ENCODE results near the gene RNF20. TPM values are rescaled to one million over a fixed set of nuclear protein-coding genes. Genes with fewer than 3 reads are reported as not detected.
A peak's percentile ranks its signal among the peaks of the same experiment; 100 is the strongest.

The RNF20 gene
- total RNA-seq, 1 donor, result 22.9 TPM

DNA sequence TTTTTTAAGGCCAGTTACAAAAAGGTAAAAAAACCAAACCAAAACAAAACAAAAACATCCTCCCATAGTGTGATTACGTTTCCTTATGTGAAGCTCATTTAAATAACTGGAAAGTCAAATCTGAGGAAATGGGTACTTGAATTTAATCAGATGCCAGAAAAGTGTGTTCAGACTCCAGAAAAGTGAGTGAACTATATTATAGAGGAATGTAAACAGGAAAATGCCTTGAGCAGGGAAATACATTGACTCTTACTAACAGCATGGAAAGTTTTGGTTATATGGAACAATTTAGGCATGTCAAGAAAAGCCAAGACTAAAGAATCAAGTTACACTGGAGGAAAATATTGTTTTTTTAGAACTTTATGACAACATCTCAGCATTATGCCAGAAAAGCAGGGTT, 37.8 kb upstream of the RNF20 start:
- TF ChIP-seq CTCF (IDR thresholded peaks at IDR 0.05; ENCODE audit: insufficient read depth, low read depth, low read length), result no peak
- peak; percentile 45 for DNase-seq (ENCODE audit: low read depth)
- H3K4me3 ChIP-seq (ENCODE audit: low read depth, low read length), result no peak overlapping the region

DNA sequence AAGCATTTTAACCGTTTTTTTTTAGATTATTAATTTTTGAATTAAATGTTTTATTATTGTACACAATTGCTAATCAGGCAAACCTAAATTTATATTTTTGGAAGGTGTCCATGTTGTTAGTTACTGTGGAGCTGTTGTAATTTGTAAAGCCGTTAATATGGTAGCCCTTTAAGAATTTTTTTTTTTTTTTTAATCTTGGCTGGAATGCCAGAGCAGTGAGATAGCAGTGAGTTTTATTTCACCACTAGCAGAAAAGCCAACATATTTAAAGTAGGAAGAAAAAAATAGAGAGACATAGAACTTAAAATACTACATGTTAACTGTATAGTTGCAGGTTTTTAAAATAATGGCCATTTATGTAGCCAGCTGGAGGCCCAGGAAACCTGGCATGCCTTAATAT, 35.3 kb upstream of the RNF20 start:
- TF ChIP-seq CTCF (IDR thresholded peaks at IDR 0.05; ENCODE audit: insufficient read depth, low read depth, low read length), result no peak
- no peak overlapping the region for H3K4me3 ChIP-seq (ENCODE audit: low read depth, low read length)
- no peak for DNase-seq (ENCODE audit: low read depth)

DNA sequence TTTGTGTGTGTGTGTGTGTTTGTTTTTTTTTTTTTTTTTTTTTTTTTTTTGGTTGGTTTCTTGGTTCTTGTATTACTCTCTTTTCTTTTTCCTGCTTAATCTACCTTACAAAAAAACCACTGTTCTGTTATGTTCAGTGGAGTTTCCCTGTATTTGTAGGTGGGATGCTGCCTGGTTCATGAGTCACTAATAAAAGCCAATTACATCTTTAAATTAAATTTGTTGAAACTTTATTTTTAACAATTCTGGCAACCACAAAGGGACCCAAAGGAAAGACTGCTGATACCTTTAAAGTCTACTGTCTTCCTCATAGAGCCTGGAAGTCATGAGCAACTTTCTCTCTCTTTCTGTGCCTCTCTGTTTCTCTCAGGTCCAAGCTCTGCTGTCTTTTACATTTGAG, 29.5 kb upstream of the RNF20 start:
- DNase-seq (ENCODE audit: low read depth), result no peak
- TF ChIP-seq CTCF (IDR thresholded peaks at IDR 0.05; ENCODE audit: insufficient read depth, low read depth, low read length), result no peak
- H3K4me3 ChIP-seq (ENCODE audit: low read depth, low read length), result no peak overlapping the region

DNA sequence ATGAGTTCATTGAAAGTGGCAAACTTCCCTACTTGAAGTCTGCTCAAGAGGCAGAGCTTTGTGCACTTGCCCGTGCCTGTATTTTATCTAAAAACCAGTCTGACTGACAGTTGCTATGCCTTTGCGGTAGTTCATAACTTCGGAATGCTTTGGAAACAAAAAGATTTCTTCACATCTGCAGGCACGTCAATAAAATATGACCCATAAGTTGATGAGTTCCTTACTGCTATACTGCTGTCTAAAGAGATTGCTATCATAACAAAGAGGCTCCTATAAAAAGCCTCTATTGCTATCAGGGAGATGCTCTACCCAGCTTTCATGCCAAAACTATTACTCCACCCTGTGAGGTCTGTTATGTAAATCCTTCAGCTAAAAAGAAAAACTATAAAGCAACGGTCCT, 25.4 kb upstream of the RNF20 start:
- no peak for TF ChIP-seq CTCF (IDR thresholded peaks at IDR 0.05; ENCODE audit: insufficient read depth, low read depth, low read length)
- DNase-seq (ENCODE audit: low read depth), result peak; percentile 54
- no peak overlapping the region for H3K4me3 ChIP-seq (ENCODE audit: low read depth, low read length)

DNA sequence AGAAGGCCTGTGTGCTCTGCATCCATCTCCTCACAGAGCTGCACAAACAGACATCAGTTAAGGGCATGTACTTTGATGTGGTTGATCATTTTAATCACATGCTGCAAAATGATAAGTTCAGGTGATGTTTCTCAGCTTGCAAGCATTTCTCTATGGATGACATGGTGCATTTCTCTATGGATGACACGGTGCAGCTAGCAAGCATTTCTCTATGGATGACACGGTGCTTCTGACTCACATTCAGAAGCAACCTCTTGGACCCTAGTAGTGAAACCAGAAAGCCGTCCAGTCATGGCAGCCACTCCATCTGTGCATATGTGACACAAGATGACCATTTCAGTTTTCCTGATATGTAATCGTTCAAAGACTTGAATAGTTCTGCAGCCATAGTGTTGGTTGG, 24.1 kb upstream of the RNF20 start:
- TF ChIP-seq CTCF (IDR thresholded peaks at IDR 0.05; ENCODE audit: insufficient read depth, low read depth, low read length), result no peak
- H3K4me3 ChIP-seq (ENCODE audit: low read depth, low read length), result no peak overlapping the region
- no peak for DNase-seq (ENCODE audit: low read depth)

- no peak overlapping the region for H3K4me3 ChIP-seq (ENCODE audit: low read depth, low read length)
- no peak for TF ChIP-seq CTCF (IDR thresholded peaks at IDR 0.05; ENCODE audit: insufficient read depth, low read depth, low read length)
Measured at GRCh38 chr9:101510459-101510858, 23.2 kb upstream of the RNF20 start.

GRCh38 chr9:101511009-101511408, 22.6 kb upstream of the RNF20 start:
- no peak for TF ChIP-seq CTCF (IDR thresholded peaks at IDR 0.05; ENCODE audit: insufficient read depth, low read depth, low read length)
- H3K4me3 ChIP-seq (ENCODE audit: low read depth, low read length), result no peak overlapping the region
- no peak for DNase-seq (ENCODE audit: low read depth)

More at GRCh38 chr9:101510459-101510858, 23.2 kb upstream of the RNF20 start:
- no peak for DNase-seq (ENCODE audit: low read depth)

All from fibroblast of villous mesenchyme (primary cell).